Measurements from ENCODE around the gene PLA1A. TPM values are rescaled to one million over a fixed set of nuclear protein-coding genes. Genes with fewer than 3 reads are reported as not detected.

The PLA1A gene
- total RNA-seq, 2 donors from 2014 or later, result 2.8 to 9.1 TPM

GRCh38 chr3:119604878-119605277 lies 7.2 kb downstream of the PLA1A start:
- DNase-seq (ENCODE audit: low spot score), result no peak
- peaks cover 13% of the 10 kb centered on the region for H3K4me1 ChIP-seq (replicated peaks)
- H3K4me3 ChIP-seq, result no peak overlapping the region
- H3K27me3 ChIP-seq (replicated peaks; ENCODE audit: insufficient read depth), result no peaks in the 10 kb centered on the region
- intact Hi-C loops (cut with DNase I), result no loop called here
- H3K27ac ChIP-seq, result no peak overlapping the region
- 73% methylated on average over 1 of the region's 1 CpG for WGBS
- no peaks in the 10 kb centered on the region for H3K36me3 ChIP-seq
- H3K9me3 ChIP-seq, result no peaks in the 10 kb centered on the region
- TF ChIP-seq POLR2AphosphoS5 (IDR thresholded peaks at IDR 0.05) (no peak), POLR2A (IDR thresholded peaks at IDR 0.05) (no peak), CTCF (IDR thresholded peaks at IDR 0.05) (no peak)

- Histone ChIP-seq H3K9me3 (no peaks in the 10 kb centered on the region), H3K27me3 (replicated peaks; ENCODE audit: insufficient read depth) (no peaks in the 10 kb centered on the region), H3K36me3 (no peaks in the 10 kb centered on the region), H3K27ac (no peak overlapping the region), H3K4me3 (no peak overlapping the region), H3K4me1 (replicated peaks) (peaks cover 1% of the 10 kb centered on the region)
- intact Hi-C loops (cut with DNase I), result no loop called here
- TF ChIP-seq POLR2A (IDR thresholded peaks at IDR 0.05), result no peak
- TF ChIP-seq CTCF (IDR thresholded peaks at IDR 0.05), result no peak
- TF ChIP-seq POLR2AphosphoS5 (IDR thresholded peaks at IDR 0.05), result no peak
- WGBS, result 35% methylated on average over 6 of the region's 6 CpGs
- no peak for DNase-seq (ENCODE audit: low spot score)
These were observed 10.8 kb downstream of the PLA1A start for GRCh38 chr3:119608405-119609000.

DNA sequence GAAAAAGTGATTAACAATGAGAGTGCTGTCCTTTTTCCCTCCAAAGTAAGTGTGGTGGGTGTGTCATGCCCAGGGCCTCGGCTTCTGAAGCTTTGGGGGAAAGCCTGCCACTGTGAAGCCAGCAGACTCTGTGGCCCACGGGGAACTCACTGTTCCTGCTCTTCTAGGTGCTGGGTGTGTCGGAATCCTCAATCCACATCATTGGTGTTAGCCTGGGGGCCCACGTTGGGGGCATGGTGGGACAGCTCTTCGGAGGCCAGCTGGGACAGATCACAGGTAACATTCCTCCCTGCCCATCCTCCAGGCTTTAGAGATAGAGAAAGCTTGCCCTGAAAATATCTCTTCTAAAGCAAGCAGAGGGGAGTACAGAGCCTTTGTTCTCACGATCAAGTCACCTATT lies 11.6 kb downstream of the PLA1A start:
- no peak for TF ChIP-seq POLR2AphosphoS5 (IDR thresholded peaks at IDR 0.05)
- TF ChIP-seq CTCF (IDR thresholded peaks at IDR 0.05), result no peak
- no peak for DNase-seq (ENCODE audit: low spot score)
- 38% methylated on average over 6 of the region's 6 CpGs for WGBS
- Histone ChIP-seq H3K27me3 (replicated peaks; ENCODE audit: insufficient read depth) (no peaks in the 10 kb centered on the region), H3K36me3 (no peaks in the 10 kb centered on the region), H3K9me3 (no peaks in the 10 kb centered on the region), H3K27ac (no peak overlapping the region), H3K4me1 (replicated peaks) (no peaks in the 10 kb centered on the region), H3K4me3 (no peak overlapping the region)
- intact Hi-C loops (cut with DNase I), result no loop called here

- no peaks in the 10 kb centered on the region for H3K36me3 ChIP-seq
- no peaks in the 10 kb centered on the region for H3K27me3 ChIP-seq (replicated peaks; ENCODE audit: insufficient read depth)
- WGBS, result 100% methylated on average over 1 of the region's 1 CpG
- no peak overlapping the region for H3K27ac ChIP-seq
- H3K4me3 ChIP-seq, result no peak overlapping the region
- intact Hi-C loops (cut with DNase I), result no loop called here
- no peaks in the 10 kb centered on the region for H3K4me1 ChIP-seq (replicated peaks)
- no peak for DNase-seq (ENCODE audit: low spot score)
- TF ChIP-seq POLR2AphosphoS5 (IDR thresholded peaks at IDR 0.05) (no peak), CTCF (IDR thresholded peaks at IDR 0.05) (no peak), POLR2A (IDR thresholded peaks at IDR 0.05) (no peak)
- H3K9me3 ChIP-seq, result no peaks in the 10 kb centered on the region
These were observed 14.0 kb downstream of the PLA1A start for GRCh38 chr3:119611664-119612063.

DNA sequence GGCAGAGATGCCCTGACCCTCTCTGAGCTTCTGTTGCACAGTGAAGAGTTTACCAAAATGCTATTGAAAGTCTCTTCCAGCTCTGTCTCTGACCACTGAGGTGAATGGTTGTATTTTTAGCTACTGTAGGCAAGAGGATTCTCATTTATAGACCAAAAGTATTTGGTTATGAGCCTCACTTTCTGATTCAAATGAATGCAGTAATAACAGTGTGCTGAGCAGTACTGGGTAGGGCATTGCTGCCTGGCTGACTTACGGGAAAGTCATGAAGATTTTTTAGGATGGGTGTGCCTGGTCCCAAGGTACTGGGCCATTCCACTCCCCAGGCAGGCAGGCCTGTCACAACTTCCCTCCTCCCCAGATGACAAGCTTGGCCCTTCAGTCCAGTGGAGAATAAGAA lies 15.5 kb downstream of the PLA1A start:
- no peaks in the 10 kb centered on the region for H3K36me3 ChIP-seq
- 89% methylated on average over 1 of the region's 1 CpG for whole genome bisulfite sequencing
- H3K27ac ChIP-seq, result no peak overlapping the region
- H3K27me3 ChIP-seq (replicated peaks; ENCODE audit: insufficient read depth), result no peaks in the 10 kb centered on the region
- TF ChIP-seq CTCF (IDR thresholded peaks at IDR 0.05) (no peak), POLR2AphosphoS5 (IDR thresholded peaks at IDR 0.05) (no peak), POLR2A (IDR thresholded peaks at IDR 0.05) (no peak)
- H3K4me3 ChIP-seq, result no peak overlapping the region
- intact Hi-C loops (cut with DNase I), result no loop called here
- no peak for DNase-seq (ENCODE audit: low spot score)
- no peaks in the 10 kb centered on the region for H3K4me1 ChIP-seq (replicated peaks)
- H3K9me3 ChIP-seq, result no peaks in the 10 kb centered on the region

Measured in prostate gland (tissue), 2 donors.